HepG2 (cell line): ENCODE data around the gene SPTB. TPM values are rescaled to one million over a fixed set of nuclear protein-coding genes. Genes with fewer than 3 reads are reported as not detected.

Experiments
- ATAC-seq: fragments of 200-7000 bp; cut with Tn5 transposase; 3 replicates; pipeline ENCODE4 v1.9.1; 2020; ENCODE audit warnings: mild to moderate bottlenecking, moderate library complexity
- BruUV-seq: library from RNA; stranded (reverse); fragments of 400-500 nt; replicated peaks from 2 replicates; lab custom pipeline; 2021; lab: Mats Ljungman, UMichigan
- CTCF ChIA-PET: fragments of 300-600 bp; formaldehyde crosslinking; extraction: SDS; loops from one replicate; lab custom pipeline; 2021; ENCODE audit warnings: low total read pairs, inconsistent platforms, low intra/inter-chr PET ratio; lab: Yijun Ruan, JAX
- POLR2A ChIA-PET: fragments of 350-600 bp; sonication (Branson Sonifier 250); formaldehyde crosslinking; loops from one replicate; lab custom pipeline; 2020; ENCODE audit warnings: antibody characterized with exemption, inconsistent platforms; lab: Yijun Ruan, JAX
- DNase-seq: peaks from one replicate; pipeline ENCODE4 v3.0.0-alpha.2; 2015; ENCODE audit warnings: low spot score
- FAIRE-seq: peaks from 3 replicates; lab custom pipeline; 2011; peaks lifted over from hg19 to GRCh38; lab: Jason Lieb, UNC
- H2AFZ ChIP-seq: one replicate; pipeline ENCODE4 v1.6.1; 2011; ENCODE audit warnings: low read length, inconsistent platforms
- H3K27ac ChIP-seq: fragments of 300-600 bp; 3 replicates; pipeline ENCODE4 v1.8.0; 2011; ENCODE audit warnings: mixed run types, mild to moderate bottlenecking, mixed read lengths, low read length, inconsistent platforms; ENCODE audit not compliant: insufficient read depth; ENCODE audit errors: extremely low read length
- H3K27me3 ChIP-seq, 2 experiments: fragments of 200-600 bp in 1 of 2; 2 replicates in 1 of 2; 3 replicates in 1 of 2; pipeline versions ENCODE4 v1.6.0 to v1.8.0; 2011; ENCODE audit warnings: low read length in 2 of 2, mild to moderate bottlenecking in 2 of 2, moderate library complexity in 2 of 2, inconsistent platforms in 1 of 2; ENCODE audit not compliant: insufficient read depth in 2 of 2, control insufficient read depth in 1 of 2
- H3K36me3 ChIP-seq, 2 experiments: fragments of 200-600 bp in 1 of 2; replicated peaks in 1 of 2; 2 replicates in 1 of 2; 3 replicates in 1 of 2; pipeline versions ENCODE4 v1.5.1 to v1.8.0; 2011; ENCODE audit warnings: low read length in 2 of 2, inconsistent platforms in 1 of 2; ENCODE audit not compliant: insufficient read depth in 2 of 2, control insufficient read depth in 1 of 2
- H3K4me1 ChIP-seq: 2 replicates; pipeline ENCODE4 v1.5.1; 2012; ENCODE audit warnings: low read length, inconsistent platforms; ENCODE audit not compliant: insufficient read depth
- H3K4me2 ChIP-seq: 2 replicates; pipeline ENCODE4 v1.6.0; 2011; ENCODE audit warnings: low read depth, low read length, inconsistent platforms
- H3K4me3 ChIP-seq, 3 experiments: fragments of 200-600 bp in 1 of 3; sonication (generic), shearing (Covaris generic) in 1 of 3; replicated peaks in 1 of 3; 2 replicates each; pipeline ENCODE4 v1.5.1; 2011 to 2016; ENCODE audit warnings: low read length in 3 of 3, inconsistent platforms in 2 of 3, low read depth in 2 of 3, mild to moderate bottlenecking in 2 of 3, control low read depth in 1 of 3, mixed read lengths in 1 of 3; ENCODE audit not compliant: insufficient read depth in 1 of 3
- H3K79me2 ChIP-seq: one replicate; pipeline ENCODE4 v1.6.1; 2011; ENCODE audit warnings: low read length, inconsistent platforms; ENCODE audit not compliant: insufficient read depth
- H3K9ac ChIP-seq: 2 replicates; pipeline ENCODE4 v1.6.0; 2011; ENCODE audit warnings: mild to moderate bottlenecking, low read depth, low read length, inconsistent platforms; ENCODE audit not compliant: insufficient read depth
- H3K9me3 ChIP-seq: 2 replicates; pipeline ENCODE4 v1.5.1; 2012; ENCODE audit warnings: mild to moderate bottlenecking, low read length
- H4K20me1 ChIP-seq: 2 replicates; pipeline ENCODE4 v1.6.0; 2011; ENCODE audit warnings: inconsistent platforms, mild to moderate bottlenecking, low read length, moderate library complexity; ENCODE audit not compliant: insufficient read depth
- ARNT ChIP-seq: fragments of 450-650 bp; IDR thresholded peaks from 2 replicates; pipeline ENCODE4 v1.6.1; 2017
- CHCHD3 ChIP-seq: sonication (generic); formaldehyde crosslinking; IDR thresholded peaks from 2 replicates; pipeline ENCODE4 v1.8.0; 2022; ENCODE audit warnings: mild to moderate bottlenecking, missing genetic modification reagents, moderate library complexity
- EHMT2 ChIP-seq: fragments of 200-600 bp; sonication (generic); IDR thresholded peaks from 2 replicates; pipeline ENCODE4 v1.7.0; 2017; ENCODE audit warnings: antibody characterized with exemption, low read depth, low read length, borderline replicate concordance
- GABPA ChIP-seq, 2 experiments: IDR thresholded peaks; 2 replicates each; pipeline ENCODE4 v1.6.1; 2011 to 2016; ENCODE audit warnings: low read depth in 2 of 2, low read length in 1 of 2, missing biosample characterization in 1 of 2, missing genetic modification characterization in 1 of 2
- HMGA1 ChIP-seq: sonication (generic); formaldehyde crosslinking; conservative IDR thresholded peaks from 2 replicates; pipeline ENCODE4 v1.4.0; 2020; ENCODE audit warnings: missing genetic modification reagents
- PPARG ChIP-seq: conservative IDR thresholded peaks from 2 replicates; pipeline ENCODE4 v1.6.1; 2016; ENCODE audit warnings: missing biosample characterization, missing genetic modification reagents
- SIN3A ChIP-seq: IDR thresholded peaks from 2 replicates; pipeline ENCODE4 v1.6.1; 2011; ENCODE audit warnings: low read depth, mild to moderate bottlenecking, control low read depth, low read length, borderline replicate concordance
- SOX5 ChIP-seq: IDR thresholded peaks from 2 replicates; pipeline ENCODE4 v1.6.1; 2016; ENCODE audit warnings: borderline replicate concordance
- ZBTB25 ChIP-seq: IDR thresholded peaks from 2 replicates; pipeline ENCODE4 v1.6.1; 2018; ENCODE audit warnings: missing genetic modification reagents
- ZBTB33 ChIP-seq: sonication (generic); formaldehyde crosslinking; IDR thresholded peaks from 2 replicates; pipeline ENCODE4 v1.4.0; 2020; ENCODE audit warnings: missing genetic modification reagents
- ZBTB38 ChIP-seq: sonication (generic); formaldehyde crosslinking; IDR thresholded peaks from 2 replicates; pipeline ENCODE4 v1.5.1; 2020; ENCODE audit warnings: mild to moderate bottlenecking, missing genetic modification reagents
- ZBTB43 ChIP-seq: sonication (generic); formaldehyde crosslinking; conservative IDR thresholded peaks from 2 replicates; pipeline ENCODE4 v1.4.0; 2020; ENCODE audit warnings: missing genetic modification reagents
- ZFP90 ChIP-seq: sonication (generic); formaldehyde crosslinking; IDR thresholded peaks from 2 replicates; pipeline ENCODE4 v1.8.0; 2022; ENCODE audit warnings: missing genetic modification reagents, mild to moderate bottlenecking, inconsistent platforms, borderline replicate concordance
- ZNF614 ChIP-seq: IDR thresholded peaks from 2 replicates; pipeline ENCODE4 v1.6.1; 2018; ENCODE audit warnings: missing biosample characterization, missing genetic modification reagents, inconsistent platforms, borderline replicate concordance
- ZNF615 ChIP-seq: sonication (generic); formaldehyde crosslinking; IDR thresholded peaks from 2 replicates; pipeline ENCODE4 v1.5.0; 2020; ENCODE audit warnings: mild to moderate bottlenecking, missing genetic modification reagents, borderline replicate concordance
- WGBS: methylation state at CpG from one replicate; pipeline ENCODE4 v1.1.6; 2017; ENCODE audit warnings: low lambda C conversion rate; 5-methylcytosine and 5-hydroxymethylcytosine counted together
- in situ Hi-C: cut with HindIII; loops from 2 replicates; pipeline ENCODE4 v1.10.0; 2017; ENCODE audit warnings: low pct_unique_long_range_greater_than_20kb; ENCODE audit not compliant: extremely low pct_ligation_motif_present
- intact Hi-C: fragments of 100-400 bp; cut with micrococcal nuclease; formaldehyde crosslinking; loops from one replicate; pipeline ENCODE4 v1.10.0; 2022; ENCODE audit not compliant: unreplicated experiment
- polyA plus RNA-seq, 8 experiments: library from polyadenylated mRNA; depleted of rRNA in 3 of 8; stranded (reverse) in 7 of 8; unstranded in 1 of 8; fragments of >200 nt; fragmentation: Illumina TruSeq in 4 of 8; extraction: Trizol in 4 of 8; gene quantifications; 2 replicates each; pipeline versions ENCODE4 v1.2.1 to v1.2.3, GENCODE V29; 2011 to 2016; ENCODE audit warnings: low read depth in 4 of 8, missing spikeins in 1 of 8, mixed read lengths in 1 of 8; ENCODE audit not compliant: insufficient read depth in 1 of 8
- total RNA-seq, 5 experiments: library from RNA; depleted of rRNA; stranded (reverse); fragments of >200 nt; fragmentation: Illumina TruSeq; extraction: Trizol; gene quantifications; 2 replicates each; pipeline ENCODE4 v1.2.3, GENCODE V29; 2016; ENCODE audit warnings: low read depth in 1 of 5

The SPTB gene
- total and polyA plus RNA-seq, 2 of the 13 experiments (the other 11 are each of a cell fraction or from before 2014, with no cell fraction given), result 0.01 to 0.02 TPM

GRCh38 chr14:64760916-64761315, 118.8 kb downstream of the SPTB start:
- no TSS peak for BruUV-seq
- Histone ChIP-seq H3K9me3 (no peaks in the 10 kb centered on the region), H3K9ac (no peak overlapping the region), H3K79me2 (no peaks in the 10 kb centered on the region), H3K4me1 (peaks cover 30% of the 10 kb centered on the region), H3K27ac (no peak overlapping the region), H3K4me3 (no peak overlapping the region), H3K4me2 (no peak overlapping the region), H2AFZ (no peak overlapping the region), H3K27me3 (peaks cover 5 to 40% of the 10 kb centered on the region in 2 experiments; a peak in 3 of 5 replicates), H4K20me1 (no peaks in the 10 kb centered on the region), H3K36me3 (no peaks in the 10 kb centered on the region)
- TF ChIP-seq ZBTB43 (CRISPR knock-in tag), result no peak
- TF ChIP-seq GABPA (IDR thresholded peaks at IDR 0.05; ENCODE audit: low read depth, low read length), result no peak
- TF ChIP-seq GABPA (CRISPR knock-in tag; IDR thresholded peaks at IDR 0.05; ENCODE audit: low read depth), result no peak
- TF ChIP-seq HMGA1 (CRISPR knock-in tag), result no peak
- no peak for TF ChIP-seq ZNF614 (CRISPR knock-in tag)
- no peak for TF ChIP-seq SOX5 (CRISPR knock-in tag)
- TF ChIP-seq PPARG (CRISPR knock-in tag), result no peak
- TF ChIP-seq CHCHD3 (CRISPR knock-in tag), result no peak
- TF ChIP-seq EHMT2, result no peak
- TF ChIP-seq ZBTB25 (CRISPR knock-in tag), result no peak
- TF ChIP-seq SIN3A, result no peak
- no peak for TF ChIP-seq ZBTB38
- TF ChIP-seq ZFP90 (CRISPR knock-in tag), result no peak
- no peak for TF ChIP-seq ZNF615
- no peak for TF ChIP-seq ZBTB33 (CRISPR knock-in tag)
- TF ChIP-seq ARNT, result no peak
- intact Hi-C loops (no loop called here), in situ Hi-C loops (no loop called here)
- FAIRE-seq (no peak), ATAC-seq (no peak), DNase-seq (no peak)
- WGBS, result 56% methylated on average over 4 of the region's 5 CpGs
- ChIA-PET CTCF (interaction anchor here (0.5 to 5.1 kb wide), 3 partner anchors 89 to 307 kb away, joined by 3 to 51 read pairs (median 4); no protein-coding TSS in a partner anchor), POLR2A (no interaction called here)
